Caco-2 (cell line): ENCODE data around the gene PARP16. TPM values are rescaled to one million over a fixed set of nuclear protein-coding genes. Genes with fewer than 3 reads are reported as not detected.

ENCODE experiments used
- BruUV-seq: library from RNA; stranded (reverse); fragments of 400-500 nt; replicated peaks from 2 replicates; lab custom pipeline; 2021; lab: Mats Ljungman, UMichigan
- CTCF ChIA-PET: fragments of 300-600 bp; sonication (Branson Sonifier 250); formaldehyde crosslinking; loops from one replicate; lab custom pipeline; 2022; ENCODE audit warnings: antibody characterized with exemption; lab: Charles Lee
- POLR2A ChIA-PET: fragments of 300-600 bp; sonication (Branson Sonifier 250); formaldehyde crosslinking; loops from one replicate; lab custom pipeline; 2022; ENCODE audit warnings: antibody characterized with exemption; lab: Charles Lee
- DNase-seq, 2 experiments: peaks; one replicate each; pipeline versions ENCODE4 v3.0.0 to v3.0.0-alpha.2; 2020 to 2022
- H3K27me3 ChIP-seq: replicated peaks from 2 replicates; pipeline ENCODE4 v1.6.0; 2011; ENCODE audit warnings: low read length; ENCODE audit not compliant: control insufficient read depth, insufficient read depth
- H3K36me3 ChIP-seq: 2 replicates; pipeline ENCODE4 v1.5.1; 2011; ENCODE audit warnings: low read length; ENCODE audit not compliant: control insufficient read depth, insufficient read depth
- H3K4me1 ChIP-seq: fragments of 250-450 bp; sonication (Bioruptor Pico); 2 replicates; pipeline ENCODE4 v1.5.1; 2020; ENCODE audit warnings: mild to moderate bottlenecking
- H3K4me3 ChIP-seq: 2 replicates; pipeline ENCODE4 v1.5.1; 2011; ENCODE audit warnings: low read depth, mild to moderate bottlenecking, control low read depth, low read length
- H3K9me3 ChIP-seq: fragments of 250-450 bp; sonication (Bioruptor Pico); 2 replicates; pipeline ENCODE4 v1.5.1; 2020; ENCODE audit warnings: mild to moderate bottlenecking, moderate library complexity
- H3K27ac Mint-ChIP-seq: one replicate; pipeline ENCODE4 v1.8.0; 2022; ENCODE audit warnings: mixed read lengths; ENCODE audit not compliant: unreplicated experiment
- H3K27me3 Mint-ChIP-seq: one replicate; pipeline ENCODE4 v1.8.0; 2022; ENCODE audit warnings: mixed read lengths; ENCODE audit not compliant: insufficient read depth, unreplicated experiment
- H3K36me3 Mint-ChIP-seq: one replicate; pipeline ENCODE4 v1.8.0; 2022; ENCODE audit warnings: mild to moderate bottlenecking, mixed read lengths; ENCODE audit not compliant: insufficient read depth, unreplicated experiment
- H3K4me1 Mint-ChIP-seq: one replicate; pipeline ENCODE4 v1.8.0; 2022; ENCODE audit warnings: low read depth, mixed read lengths; ENCODE audit not compliant: unreplicated experiment
- H3K4me3 Mint-ChIP-seq: one replicate; pipeline ENCODE4 v1.8.0; 2022; ENCODE audit warnings: mild to moderate bottlenecking, moderate library complexity, mixed read lengths; ENCODE audit not compliant: unreplicated experiment
- H3K9me3 Mint-ChIP-seq: one replicate; pipeline ENCODE4 v1.8.0; 2022; ENCODE audit warnings: mixed read lengths; ENCODE audit not compliant: unreplicated experiment
- CTCF ChIP-seq, 2 experiments: fragments of 200-600 bp in 1 of 2; IDR thresholded peaks; 1 replicate in 1 of 2; 2 replicates in 1 of 2; pipeline versions ENCODE4 v1.5.1 to v1.8.0; 2011 to 2022; ENCODE audit warnings: antibody characterized with exemption in 1 of 2, control low read depth in 1 of 2, inconsistent platforms in 1 of 2, low read depth in 1 of 2, low read length in 1 of 2, mild to moderate bottlenecking in 1 of 2, moderate library complexity in 1 of 2; ENCODE audit not compliant: insufficient read depth in 1 of 2, severe bottlenecking in 1 of 2, unreplicated experiment in 1 of 2
- intact Hi-C: fragments of 100-400 bp; cut with micrococcal nuclease; formaldehyde crosslinking; loops from one replicate; pipeline ENCODE4 v1.10.0; 2022; ENCODE audit not compliant: unreplicated experiment
- total RNA-seq: library from RNA; stranded (reverse); gene quantifications from 2 replicates; pipeline ENCODE4 v1.2.3, GENCODE V29; 2022

PARP16 gene
- total RNA-seq, 1 experiment from 2014 or later = 6.9 TPM

GRCh38 chr15:65285291-65286068, 1.2 kb downstream of the PARP16 start:
- H3K27me3 ChIP-seq = no peaks in the 10 kb centered on the region
- CTCF ChIA-PET = interaction anchor here (1.4 to 2.5 kb wide), 7 partner anchors 10 to 252 kb away, joined by 4 to 8 read pairs (median 5); partner anchors contain the start of genes CLPX and RNU5B-1
- no peaks in the 10 kb centered on the region for H3K9me3 ChIP-seq
- H3K4me3 ChIP-seq = peak overlapping the region; percentile 61
- POLR2A ChIA-PET = interaction anchor here (0.6 to 2.2 kb wide), 5 partner anchors 10 to 217 kb away, joined by 4 to 14 read pairs (median 10); partner anchors contain the start of genes CLPX and RNU5B-1
- H3K4me1 Mint-ChIP-seq = peaks cover 25% of the 10 kb centered on the region
- H3K36me3 ChIP-seq = no peaks in the 10 kb centered on the region
- peak overlapping the region; percentile 70 for H3K27ac Mint-ChIP-seq
- no peak for TF ChIP-seq CTCF (IDR thresholded peaks at IDR 0.05; ENCODE audit: insufficient read depth in 1 of 2, low read depth in 1 of 2, low read length in 1 of 2, severe bottlenecking in 1 of 2, unreplicated experiment in 1 of 2)
- BruUV-seq = TSS peak; percentile 73
- H3K9me3 Mint-ChIP-seq = no peaks in the 10 kb centered on the region
- peaks cover 32% of the 10 kb centered on the region for H3K4me1 ChIP-seq
- H3K36me3 Mint-ChIP-seq = peaks cover 19% of the 10 kb centered on the region
- intact Hi-C loops = loop anchor here (1.0 kb wide), 1 partner anchor 7 kb away; no protein-coding TSS in a partner anchor
- no peaks in the 10 kb centered on the region for H3K27me3 Mint-ChIP-seq
- peak overlapping the region; percentile 86 for H3K4me3 Mint-ChIP-seq
- no peak for DNase-seq

GRCh38 chr15:65278480-65278879, 8.2 kb downstream of the PARP16 start:
- Histone ChIP-seq H3K4me1 (peaks cover 48% of the 10 kb centered on the region), H3K4me3 (no peak overlapping the region), H3K27me3 (no peaks in the 10 kb centered on the region), H3K9me3 (peaks cover 3% of the 10 kb centered on the region; the same call in 1 of the 2 replicates), H3K36me3 (no peaks in the 10 kb centered on the region)
- H3K9me3 Mint-ChIP-seq = no peaks in the 10 kb centered on the region
- peaks cover 46% of the 10 kb centered on the region for H3K4me1 Mint-ChIP-seq
- no peaks in the 10 kb centered on the region for H3K27me3 Mint-ChIP-seq
- H3K27ac Mint-ChIP-seq = peak overlapping the region; percentile 48
- no peak overlapping the region for H3K4me3 Mint-ChIP-seq
- POLR2A ChIA-PET = interaction anchor here (0.6 to 1.3 kb wide), 3 partner anchors 26 to 93 kb away, joined by 3 to 6 read pairs (median 3); partner anchors contain the start of genes CLPX and RNU5B-1
- CTCF ChIA-PET = interaction anchor here (0.8 to 1.7 kb wide), 4 partner anchors 9 to 93 kb away, joined by 4 to 17 read pairs (median 6); partner anchors contain the start of genes CLPX and PARP16
- peak in 1 of 2 experiments; percentile 57 for DNase-seq
- no peak for TF ChIP-seq CTCF (IDR thresholded peaks at IDR 0.05; ENCODE audit: insufficient read depth in 1 of 2, low read depth in 1 of 2, low read length in 1 of 2, severe bottlenecking in 1 of 2, unreplicated experiment in 1 of 2)
- peaks cover 5% of the 10 kb centered on the region for H3K36me3 Mint-ChIP-seq
- intact Hi-C loops = loop anchor here (1.0 kb wide), 1 partner anchor 8 kb away; the partner anchor contains the start of gene PARP16
- BruUV-seq = no TSS peak

DNA sequence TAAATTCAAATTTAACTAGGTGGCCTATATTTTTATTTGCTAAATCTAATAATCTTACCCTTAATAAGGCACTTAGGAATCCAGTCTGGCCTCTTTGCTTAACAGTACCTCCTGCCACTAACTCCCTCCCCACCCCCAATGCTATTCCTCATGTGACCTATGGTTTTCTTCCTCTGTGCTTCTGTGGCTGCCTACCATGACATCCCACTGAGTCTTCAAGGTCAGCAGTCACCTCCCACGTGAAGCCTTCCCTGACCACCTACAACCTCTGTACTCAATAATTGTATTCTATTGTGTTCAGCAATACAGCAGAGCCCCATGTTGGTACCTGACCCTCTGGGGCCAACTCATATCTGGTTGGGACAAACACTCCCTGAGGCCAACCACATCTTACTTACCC, 9.7 kb downstream of the PARP16 start:
- intact Hi-C loops = no loop called here
- POLR2A ChIA-PET = no interaction called here
- no peak overlapping the region for H3K4me3 Mint-ChIP-seq

More for the DNA sequence above, 9.7 kb downstream of the PARP16 start:
- H3K4me1 ChIP-seq = peaks cover 48% of the 10 kb centered on the region
- Mint-ChIP-seq H3K27ac (peak overlapping the region; percentile 48), H3K9me3 (no peaks in the 10 kb centered on the region), H3K36me3 (peaks cover 5% of the 10 kb centered on the region), H3K4me1 (peaks cover 42% of the 10 kb centered on the region), H3K27me3 (no peaks in the 10 kb centered on the region)
- TF ChIP-seq CTCF (IDR thresholded peaks at IDR 0.05; ENCODE audit: insufficient read depth in 1 of 2, low read depth in 1 of 2, low read length in 1 of 2, severe bottlenecking in 1 of 2, unreplicated experiment in 1 of 2) = no peak
- H3K27me3 ChIP-seq = no peaks in the 10 kb centered on the region
- no peaks in the 10 kb centered on the region for H3K36me3 ChIP-seq
- BruUV-seq = no TSS peak
- H3K4me3 ChIP-seq = no peak overlapping the region
- peaks cover 3% of the 10 kb centered on the region; the same call in 1 of the 2 replicates for H3K9me3 ChIP-seq
- CTCF ChIA-PET = no interaction called here
- no peak for DNase-seq
